Stimulated activated CD8-positive, alpha-beta memory T cell treated with anti-CD3 and anti-CD28 coated beads, Interleukin-12 subunit alpha, Interleukin-12 subunit beta, amount 100 ng/mL, for 24 hours (primary cell): ENCODE results near the gene EPDR1.
"Not testable (repeated sequence)": the region's sequence is repeated elsewhere in the genome, so short reads cannot be mapped to it uniquely, and the experiment has no call there.

ENCODE experiments used
- DNase-seq: peaks from one replicate; pipeline ENCODE4 v3.0.0-alpha.2; 2020; ENCODE audit errors: extremely low read depth

Gene EPDR1

GRCh38 chr7:37928878-37929277 is 8.4 kb downstream of the EPDR1 start:
- DNase-seq, result no peak

GRCh38 chr7:37930226-37930948 is 9.9 kb downstream of the EPDR1 start:
- no peak for DNase-seq

GRCh38 chr7:37932543-37932942 is 12.1 kb downstream of the EPDR1 start:
- no peak for DNase-seq

GRCh38 chr7:37933018-37933566 is 12.7 kb downstream of the EPDR1 start:
- no peak for DNase-seq

- no peak for DNase-seq
These were observed 22.6 kb downstream of the EPDR1 start for GRCh38 chr7:37942934-37943610.

- no peak for DNase-seq
These were observed 23.7 kb downstream of the EPDR1 start for GRCh38 chr7:37943905-37944736.

GRCh38 chr7:37944737-37945054 is 24.3 kb downstream of the EPDR1 start:
- no peak for DNase-seq

- DNase-seq, result no peak
These were observed 24.9 kb downstream of the EPDR1 start for GRCh38 chr7:37945336-37945735.

- no peak for DNase-seq
These were observed 26.9 kb downstream of the EPDR1 start for GRCh38 chr7:37947138-37947940.

- no peak for DNase-seq
These were observed 27.4 kb downstream of the EPDR1 start for GRCh38 chr7:37947941-37948210.

- DNase-seq, result no peak
These were observed 31.8 kb downstream of the EPDR1 start for GRCh38 chr7:37952240-37952639.

- not testable (repeated sequence) for DNase-seq
These were observed 33.8 kb downstream of the EPDR1 start for GRCh38 chr7:37954217-37954616.

- no peak for DNase-seq
These were observed 36.4 kb downstream of the EPDR1 start for GRCh38 chr7:37956791-37957190.

- DNase-seq, result no peak
These were observed 37.0 kb downstream of the EPDR1 start for GRCh38 chr7:37957221-37957970.

GRCh38 chr7:37960483-37960882 is 40.0 kb downstream of the EPDR1 start:
- DNase-seq, result no peak

GRCh38 chr7:37961251-37961650 is 40.8 kb downstream of the EPDR1 start:
- DNase-seq, result no peak

- DNase-seq, result no peak
These were observed 43.8 kb downstream of the EPDR1 start for GRCh38 chr7:37964196-37964595.

GRCh38 chr7:37970211-37970610 is 49.8 kb downstream of the EPDR1 start:
- DNase-seq, result no peak

GRCh38 chr7:37971491-37971890 is 51.1 kb downstream of the EPDR1 start:
- DNase-seq, result no peak

- DNase-seq, result no peak
These were observed 53.5 kb downstream of the EPDR1 start for GRCh38 chr7:37973915-37974314.

- no peak for DNase-seq
These were observed 54.3 kb downstream of the EPDR1 start for GRCh38 chr7:37974711-37975110.
